Osteocyte (in vitro differentiated cells): ENCODE measurements around the gene PSD. TPM values are rescaled to one million over a fixed set of nuclear protein-coding genes. Genes with fewer than 3 reads are reported as not detected.

Experiments
- DNase-seq: peaks from one replicate; pipeline ENCODE4 v3.0.0; 2021; ENCODE audit warnings: mixed read lengths; ENCODE audit not compliant: unreplicated experiment; ENCODE audit errors: extremely low spot score
- H3K27ac Mint-ChIP-seq: one replicate; pipeline ENCODE4 v1.8.0; 2021; ENCODE audit warnings: mild to moderate bottlenecking, mixed read lengths; ENCODE audit not compliant: unreplicated experiment
- H3K27me3 Mint-ChIP-seq: one replicate; pipeline ENCODE4 v1.8.0; 2021; ENCODE audit warnings: mixed read lengths; ENCODE audit not compliant: unreplicated experiment
- H3K36me3 Mint-ChIP-seq: one replicate; pipeline ENCODE4 v1.8.0; 2021; ENCODE audit warnings: mixed read lengths; ENCODE audit not compliant: unreplicated experiment
- H3K4me1 Mint-ChIP-seq: one replicate; pipeline ENCODE4 v1.8.0; 2021; ENCODE audit warnings: mixed read lengths; ENCODE audit not compliant: unreplicated experiment
- H3K4me3 Mint-ChIP-seq: one replicate; pipeline ENCODE4 v1.8.0; 2021; ENCODE audit warnings: mild to moderate bottlenecking, moderate library complexity, mixed read lengths; ENCODE audit not compliant: unreplicated experiment
- H3K9me3 Mint-ChIP-seq: one replicate; pipeline ENCODE4 v1.8.0; 2021; ENCODE audit warnings: mixed read lengths; ENCODE audit not compliant: unreplicated experiment
- CTCF ChIP-seq: fragments of 200-600 bp; sonication (generic); IDR thresholded peaks from 2 replicates; pipeline ENCODE4 v1.5.0; 2021; ENCODE audit warnings: antibody characterized with exemption, mild to moderate bottlenecking, moderate library complexity
- total RNA-seq: library from RNA; stranded (reverse); gene quantifications from 2 replicates; pipeline ENCODE4 v1.2.1, GENCODE V29; 2021

Gene PSD
- total RNA-seq, 1 donor from 2014 or later: 1.8 TPM

- Mint-ChIP-seq H3K4me3 (peak overlapping the region; percentile 96), H3K9me3 (no peaks in the 10 kb centered on the region), H3K4me1 (peaks cover 33% of the 10 kb centered on the region), H3K36me3 (no peaks in the 10 kb centered on the region), H3K27me3 (peaks cover 17% of the 10 kb centered on the region), H3K27ac (no peak overlapping the region)
- DNase-seq: no peak
- TF ChIP-seq CTCF: no peak
Observed at GRCh38 chr10:102419269-102420180, 940 bp upstream of the PSD start.

GRCh38 chr10:102416695-102417094, 1.9 kb downstream of the PSD start:
- Mint-ChIP-seq H3K9me3 (no peaks in the 10 kb centered on the region), H3K27ac (no peak overlapping the region), H3K36me3 (no peaks in the 10 kb centered on the region), H3K27me3 (peaks cover 26% of the 10 kb centered on the region), H3K4me3 (no peak overlapping the region), H3K4me1 (peaks cover 21% of the 10 kb centered on the region)
- TF ChIP-seq CTCF: no peak
- no peak for DNase-seq

GRCh38 chr10:102416283-102416682, 2.3 kb downstream of the PSD start:
- DNase-seq: no peak
- peaks cover 30% of the 10 kb centered on the region for H3K27me3 Mint-ChIP-seq
- no peak overlapping the region for H3K4me3 Mint-ChIP-seq
- H3K36me3 Mint-ChIP-seq: no peaks in the 10 kb centered on the region
- peaks cover 22% of the 10 kb centered on the region for H3K4me1 Mint-ChIP-seq
- TF ChIP-seq CTCF: no peak
- no peak overlapping the region for H3K27ac Mint-ChIP-seq
- H3K9me3 Mint-ChIP-seq: no peaks in the 10 kb centered on the region

GRCh38 chr10:102414749-102415148, 3.8 kb downstream of the PSD start:
- peaks cover 3% of the 10 kb centered on the region for H3K36me3 Mint-ChIP-seq
- H3K9me3 Mint-ChIP-seq: no peaks in the 10 kb centered on the region
- no peak for TF ChIP-seq CTCF
- H3K4me1 Mint-ChIP-seq: peaks cover 20% of the 10 kb centered on the region
- peaks cover 42% of the 10 kb centered on the region for H3K27me3 Mint-ChIP-seq
- DNase-seq: no peak
- H3K27ac Mint-ChIP-seq: no peak overlapping the region
- no peak overlapping the region for H3K4me3 Mint-ChIP-seq

GRCh38 chr10:102413806-102414561, 4.6 kb downstream of the PSD start:
- Mint-ChIP-seq H3K4me3 (no peak overlapping the region), H3K9me3 (no peaks in the 10 kb centered on the region), H3K27me3 (peaks cover 46% of the 10 kb centered on the region), H3K4me1 (peaks cover 17% of the 10 kb centered on the region), H3K36me3 (peaks cover 3% of the 10 kb centered on the region), H3K27ac (no peak overlapping the region)
- DNase-seq: no peak
- TF ChIP-seq CTCF: no peak
